GM12891 (cell line): Measurements from ENCODE around the gene TPSB2.
"Not testable (repeated sequence)": the region's sequence is repeated elsewhere in the genome, so short reads cannot be mapped to it uniquely, and the experiment has no call there.

Source experiments
- DNase-seq: peaks from one replicate; pipeline ENCODE4 v3.0.0; 2011; ENCODE audit warnings: low spot score; ENCODE audit not compliant: insufficient read length
- FAIRE-seq: peaks from 2 replicates; lab custom pipeline; 2011; peaks lifted over from hg19 to GRCh38; lab: Jason Lieb, UNC
- PAX5 ChIP-seq: IDR thresholded peaks from 2 replicates; pipeline ENCODE4 v1.6.1; 2011; ENCODE audit warnings: low read length, moderate library complexity, mild to moderate bottlenecking; ENCODE audit not compliant: insufficient read depth, severe bottlenecking
- POLR2A ChIP-seq: IDR thresholded peaks from 2 replicates; pipeline ENCODE4 v1.6.1; 2011; ENCODE audit warnings: low read depth, low read length, control low read depth
- POLR2AphosphoS5 ChIP-seq: IDR thresholded peaks from 2 replicates; pipeline ENCODE4 v1.6.1; 2011; ENCODE audit warnings: low read depth, low read length, control low read depth
- POU2F2 ChIP-seq: IDR thresholded peaks from 2 replicates; pipeline ENCODE4 v1.6.1; 2011; ENCODE audit warnings: low read depth, mild to moderate bottlenecking, control low read depth, low read length, moderate library complexity
- SPI1 ChIP-seq: IDR thresholded peaks from 2 replicates; pipeline ENCODE4 v1.6.1; 2011; ENCODE audit warnings: low read depth, low read length, control low read depth
- TAF1 ChIP-seq: IDR thresholded peaks from 2 replicates; pipeline ENCODE4 v1.6.1; 2011; ENCODE audit warnings: low read depth, low read length, control low read depth

TPSB2 gene

DNA sequence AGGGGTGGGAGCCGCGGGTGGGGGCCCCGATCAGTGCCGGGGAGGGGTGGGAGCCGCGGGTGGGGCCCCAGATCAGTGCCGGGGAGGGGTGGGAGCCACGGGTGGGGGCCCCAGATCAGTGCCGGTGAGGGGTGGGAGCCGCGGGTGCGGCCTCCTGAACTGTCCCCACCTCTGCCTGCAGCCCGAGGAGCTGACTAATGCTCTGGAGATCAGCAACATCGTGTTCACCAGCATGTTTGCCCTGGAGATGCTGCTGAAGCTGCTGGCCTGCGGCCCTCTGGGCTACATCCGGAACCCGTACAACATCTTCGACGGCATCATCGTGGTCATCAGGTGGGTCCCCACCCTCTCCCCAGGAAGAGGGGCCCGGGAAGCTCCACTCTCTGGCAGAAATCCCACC is 25.1 kb downstream of the TPSB2 start:
- no peak for TF ChIP-seq POU2F2
- TF ChIP-seq POLR2AphosphoS5, result no peak
- no peak for TF ChIP-seq PAX5
- no peak for TF ChIP-seq TAF1
- TF ChIP-seq SPI1, result no peak
- TF ChIP-seq POLR2A, result no peak
- no peak for FAIRE-seq
- DNase-seq, result no peak

DNA sequence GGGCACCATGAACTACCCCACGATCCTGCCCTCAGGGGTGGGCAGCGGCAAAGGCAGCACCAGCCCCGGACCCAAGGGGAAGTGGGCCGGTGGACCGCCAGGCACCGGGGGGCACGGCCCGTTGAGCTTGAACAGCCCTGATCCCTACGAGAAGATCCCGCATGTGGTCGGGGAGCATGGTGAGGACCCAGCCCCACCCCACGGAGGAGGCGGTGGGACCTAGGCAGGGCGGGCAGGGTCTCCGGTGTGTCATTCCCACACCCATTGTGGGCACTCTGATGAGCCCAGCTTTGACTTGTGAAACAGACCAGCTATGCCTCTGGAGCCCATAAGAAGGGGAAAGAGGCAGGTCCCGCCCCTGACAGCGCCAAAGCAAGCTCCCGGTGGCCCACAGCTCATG is 27.7 kb downstream of the TPSB2 start:
- TF ChIP-seq PAX5 (no peak), SPI1 (no peak), POU2F2 (no peak), POLR2AphosphoS5 (no peak), POLR2A (no peak), TAF1 (no peak)
- DNase-seq (no peak), FAIRE-seq (no peak)

- DNase-seq (no peak), FAIRE-seq (no peak)
- no peak for TF ChIP-seq SPI1
These were observed 28.5 kb downstream of the TPSB2 start for GRCh38 chr16:1201444-1201843.

DNA sequence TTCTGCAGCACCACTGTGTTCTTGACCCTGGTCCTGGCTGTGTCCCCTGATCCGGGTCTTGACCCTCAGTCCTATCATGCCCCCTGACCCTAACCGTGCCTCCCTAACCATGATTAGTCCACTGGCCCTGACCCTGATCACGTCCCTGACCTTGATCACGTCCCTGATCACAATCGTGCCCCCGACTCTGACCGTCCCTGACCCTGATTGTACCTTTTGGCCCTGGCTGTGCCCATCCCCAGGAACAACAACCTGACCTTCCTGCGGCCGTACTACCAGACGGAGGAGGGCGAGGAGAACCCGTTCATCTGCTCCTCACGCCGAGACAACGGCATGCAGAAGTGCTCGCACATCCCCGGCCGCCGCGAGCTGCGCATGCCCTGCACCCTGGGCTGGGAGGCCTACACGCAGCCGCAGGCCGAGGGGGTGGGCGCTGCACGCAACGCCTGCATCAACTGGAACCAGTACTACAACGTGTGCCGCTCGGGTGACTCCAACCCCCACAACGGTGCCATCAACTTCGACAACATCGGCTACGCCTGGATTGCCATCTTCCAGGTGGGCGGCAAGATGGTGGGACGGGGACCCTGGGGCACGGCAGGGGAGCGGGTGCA is 29.9 kb downstream of the TPSB2 start:
- TF ChIP-seq POU2F2, result no peak
- TF ChIP-seq SPI1, result no peak
- no peak for TF ChIP-seq POLR2A
- no peak for TF ChIP-seq POLR2AphosphoS5
- TF ChIP-seq TAF1, result no peak
- TF ChIP-seq PAX5, result no peak
- FAIRE-seq (no peak), DNase-seq (no peak)

DNA sequence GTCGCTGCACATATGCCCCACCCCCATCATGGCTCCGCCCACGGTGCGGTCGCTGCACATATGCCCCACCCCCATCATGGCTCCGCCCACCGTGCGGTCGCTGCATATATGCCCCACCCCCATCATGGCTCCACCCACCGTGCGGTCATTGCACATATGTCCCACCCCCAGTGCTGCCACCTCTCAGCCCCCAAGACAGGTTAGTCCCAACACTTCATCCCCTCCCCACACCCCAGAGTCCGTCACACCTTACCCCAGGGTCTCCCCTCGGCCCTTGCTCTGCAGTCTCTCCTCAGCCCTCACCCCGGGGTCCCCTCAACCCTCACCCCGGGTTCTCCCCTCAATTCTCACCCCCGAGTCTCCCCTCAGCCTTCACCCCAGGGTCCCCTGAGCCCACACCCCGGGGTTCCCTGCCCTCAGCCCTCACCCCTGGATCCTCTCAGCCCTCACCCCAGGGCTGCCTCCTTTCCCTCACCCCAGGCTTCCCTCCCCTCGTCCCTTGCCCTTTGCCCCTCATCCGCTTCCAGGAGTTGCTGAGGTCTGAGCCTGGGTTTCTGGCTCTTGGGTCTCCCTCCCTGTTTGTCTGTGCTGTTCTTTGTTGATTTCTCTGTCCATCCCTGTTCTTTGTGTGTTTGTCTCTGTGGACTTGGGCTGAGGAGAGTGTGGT is 30.5 kb downstream of the TPSB2 start:
- no peak for FAIRE-seq
- no peak for DNase-seq
- TF ChIP-seq POLR2AphosphoS5 (no peak), POU2F2 (no peak), TAF1 (no peak), PAX5 (no peak), POLR2A (no peak), SPI1 (no peak)

DNA sequence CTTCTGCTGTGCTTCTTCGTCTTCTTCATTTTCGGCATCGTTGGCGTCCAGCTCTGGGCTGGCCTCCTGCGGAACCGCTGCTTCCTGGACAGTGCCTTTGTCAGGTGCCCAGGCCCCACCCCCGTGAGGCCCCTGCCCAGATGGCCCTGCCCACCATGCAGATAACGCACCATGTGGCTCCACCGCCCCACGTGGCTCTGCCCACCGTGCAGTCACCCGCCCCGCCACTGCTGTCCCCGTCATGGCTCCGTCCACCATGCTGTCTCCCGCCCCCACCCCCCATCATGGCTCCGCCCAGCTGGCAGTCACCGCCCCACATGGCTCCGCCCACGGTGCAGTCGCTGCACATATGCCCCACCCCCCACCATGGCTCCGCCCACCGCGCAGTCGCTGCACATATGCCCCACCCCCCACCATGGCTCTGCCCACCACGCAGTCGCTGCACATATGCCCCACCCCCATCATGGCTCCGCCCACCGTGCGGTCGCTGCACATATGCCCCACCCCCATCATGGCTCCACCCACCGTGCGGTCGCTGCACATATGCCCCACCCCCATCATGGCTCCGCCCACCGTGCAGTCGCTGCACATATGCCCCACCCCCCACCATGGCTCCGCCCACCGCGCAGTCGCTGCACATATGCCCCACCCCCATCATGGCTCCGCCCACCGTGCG is 31.2 kb downstream of the TPSB2 start:
- not testable (repeated sequence) for DNase-seq
- FAIRE-seq, result peak; percentile 75

DNA sequence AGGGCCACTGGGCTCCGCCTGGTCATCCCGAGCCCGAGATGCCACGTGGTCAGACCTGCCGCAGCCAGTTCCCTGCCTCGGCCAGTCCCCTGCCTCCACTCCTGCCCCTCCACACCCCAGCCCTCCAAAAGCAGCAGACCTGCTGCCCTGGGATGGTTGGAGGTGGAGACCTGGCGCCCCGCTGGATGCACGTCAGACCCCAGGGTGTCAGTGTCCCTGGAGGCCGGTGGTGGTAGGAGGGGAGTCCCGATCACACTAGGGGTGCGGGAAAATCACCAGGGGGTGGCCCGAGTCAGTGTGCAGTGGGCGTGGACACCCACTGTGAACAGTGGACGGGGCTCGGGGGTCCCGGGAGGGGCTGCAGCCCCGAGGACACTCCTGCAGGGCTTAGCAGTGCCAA is 31.8 kb downstream of the TPSB2 start:
- FAIRE-seq (no peak), DNase-seq (no peak)
- TF ChIP-seq POU2F2 (no peak), POLR2A (no peak), POLR2AphosphoS5 (no peak), PAX5 (no peak), TAF1 (no peak), SPI1 (no peak)

DNA sequence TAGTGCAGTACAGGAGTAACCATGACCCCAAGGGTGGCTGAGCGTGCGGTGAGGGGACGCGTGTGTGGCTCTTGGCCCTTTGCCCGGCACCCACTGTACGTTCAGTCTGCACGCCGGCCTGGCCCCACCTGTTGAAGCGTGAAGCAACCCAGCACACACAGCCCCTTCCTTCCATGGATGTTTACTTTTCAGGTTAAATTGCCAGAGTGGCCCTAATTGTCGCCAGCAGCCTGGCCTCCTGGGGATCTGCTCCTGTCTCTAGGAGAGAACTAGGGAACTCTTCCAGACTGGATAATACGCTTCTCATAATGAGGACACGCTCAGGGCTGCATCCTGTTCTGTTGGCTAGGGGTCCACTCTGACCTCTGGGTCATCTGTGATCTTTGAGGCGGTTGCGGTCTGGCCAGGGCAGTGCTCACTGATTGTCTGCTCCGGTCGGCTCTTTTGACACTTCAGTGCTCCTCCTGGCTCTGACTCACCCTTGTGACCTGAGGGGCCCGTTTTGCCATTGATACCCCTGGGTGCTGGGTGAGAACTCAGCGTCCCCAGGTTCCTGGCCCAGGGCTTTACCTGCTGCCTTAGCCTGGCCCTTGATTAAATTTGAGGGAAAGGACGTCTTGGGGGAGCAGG is 32.6 kb downstream of the TPSB2 start:
- DNase-seq (no peak), FAIRE-seq (no peak)
- no peak for TF ChIP-seq POLR2AphosphoS5
- no peak for TF ChIP-seq POU2F2

GRCh38 chr16:1196494-1196893 is 33.5 kb downstream of the TPSB2 start:
- no peak for FAIRE-seq
- no peak for DNase-seq
- TF ChIP-seq PAX5 (no peak), TAF1 (no peak), POLR2A (no peak), POU2F2 (no peak), SPI1 (no peak), POLR2AphosphoS5 (no peak)

DNA sequence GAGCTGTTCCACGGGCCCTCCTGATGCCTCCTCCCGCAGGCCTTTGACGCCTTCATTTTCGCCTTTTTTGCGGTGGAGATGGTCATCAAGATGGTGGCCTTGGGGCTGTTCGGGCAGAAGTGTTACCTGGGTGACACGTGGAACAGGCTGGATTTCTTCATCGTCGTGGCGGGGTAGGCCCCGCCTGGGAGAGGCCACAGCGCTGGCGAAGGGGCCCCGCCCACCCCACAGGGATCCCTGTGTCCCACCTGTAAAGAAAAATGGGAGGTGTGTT is 34.7 kb downstream of the TPSB2 start:
- TF ChIP-seq POU2F2, result no peak
- TF ChIP-seq TAF1, result no peak
- TF ChIP-seq SPI1, result no peak
- TF ChIP-seq PAX5, result no peak
- no peak for TF ChIP-seq POLR2A
- TF ChIP-seq POLR2AphosphoS5, result no peak
- FAIRE-seq (no peak), DNase-seq (no peak)
